ENCODE results near the gene SERAC1.

SERAC1 gene

DNA sequence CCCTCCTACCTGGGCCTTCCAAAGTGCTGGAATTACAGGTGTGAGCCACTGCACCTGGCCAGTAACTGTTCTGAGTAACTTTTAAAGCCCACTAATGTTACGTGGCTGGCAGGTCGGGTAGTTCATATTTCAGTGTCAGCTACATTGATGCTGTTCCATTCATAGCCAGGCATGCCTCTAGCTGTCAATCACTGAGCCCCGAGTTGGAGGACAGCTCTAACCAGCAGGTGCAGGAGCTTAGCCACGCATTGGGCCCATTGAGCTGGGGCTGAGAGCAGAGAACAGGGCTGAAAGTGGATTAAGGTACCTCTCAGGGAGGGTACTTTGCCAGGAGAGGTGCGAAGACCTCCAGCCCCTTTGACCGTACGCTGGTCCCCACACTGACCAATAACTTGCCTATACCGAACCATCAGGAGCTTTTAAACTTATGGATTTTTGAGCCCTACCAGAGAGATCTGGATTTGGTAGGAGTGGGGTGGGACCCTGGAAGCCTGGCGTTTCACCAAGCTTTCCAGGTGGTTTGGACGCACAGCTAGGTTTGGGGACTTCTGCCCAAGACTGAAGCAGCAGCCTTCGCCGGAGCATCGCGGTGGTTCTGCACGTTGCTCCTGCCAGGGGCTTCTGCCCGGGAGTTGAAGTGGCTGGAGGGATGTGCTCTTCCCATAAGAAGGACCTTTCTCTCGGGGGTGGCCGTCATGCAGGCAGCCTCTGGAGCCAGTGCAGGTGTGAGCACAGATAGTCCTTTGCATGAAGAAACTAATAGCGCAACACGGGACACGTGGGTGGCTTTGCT is 82.6 kb downstream of the SERAC1 start:
- peak overlapping the region; percentile 99 for H3K27ac ChIP-seq (replicated peaks)

DNA sequence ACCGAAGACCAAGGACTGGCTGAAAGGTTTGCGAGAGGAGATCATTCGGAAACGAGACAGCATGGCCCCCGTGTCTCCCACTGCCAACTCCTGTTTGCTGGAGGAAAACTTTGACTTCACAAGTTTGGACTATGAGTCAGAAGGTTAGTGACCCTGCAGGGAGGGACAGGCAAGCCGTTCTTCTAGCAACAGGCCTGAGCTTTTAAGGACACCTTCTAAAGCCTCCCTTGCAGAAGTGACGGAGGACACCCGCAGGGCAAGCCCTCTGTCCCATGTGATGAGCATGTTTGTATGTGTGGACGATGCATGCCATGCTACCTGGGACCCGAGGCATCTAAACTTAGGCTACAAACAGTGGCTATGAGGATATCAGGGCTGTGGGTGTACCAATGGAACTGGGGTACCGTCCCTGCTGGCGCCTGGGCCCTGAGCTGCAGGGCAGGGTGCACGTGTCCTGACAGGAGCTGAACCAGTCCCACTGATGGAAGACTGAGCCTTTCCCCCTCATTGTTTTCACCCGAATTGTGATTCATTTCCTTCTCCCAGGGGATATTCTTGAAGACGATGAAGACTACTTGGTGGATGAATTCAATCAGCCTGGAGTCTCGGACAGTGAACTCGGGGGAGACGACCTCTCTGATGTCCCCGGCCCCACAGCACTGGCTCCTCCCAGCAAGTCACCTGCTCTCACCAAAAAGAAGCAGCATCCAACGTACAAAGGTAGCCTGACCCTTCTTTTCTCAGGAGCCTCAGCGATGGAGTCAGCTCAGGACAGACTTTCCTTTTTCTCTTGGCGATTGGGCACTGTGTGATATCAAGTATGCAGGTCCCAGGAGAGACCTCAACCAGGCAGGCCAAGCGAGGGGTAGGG is 84.4 kb downstream of the SERAC1 start:
- TF ChIP-seq, protein P1, sequence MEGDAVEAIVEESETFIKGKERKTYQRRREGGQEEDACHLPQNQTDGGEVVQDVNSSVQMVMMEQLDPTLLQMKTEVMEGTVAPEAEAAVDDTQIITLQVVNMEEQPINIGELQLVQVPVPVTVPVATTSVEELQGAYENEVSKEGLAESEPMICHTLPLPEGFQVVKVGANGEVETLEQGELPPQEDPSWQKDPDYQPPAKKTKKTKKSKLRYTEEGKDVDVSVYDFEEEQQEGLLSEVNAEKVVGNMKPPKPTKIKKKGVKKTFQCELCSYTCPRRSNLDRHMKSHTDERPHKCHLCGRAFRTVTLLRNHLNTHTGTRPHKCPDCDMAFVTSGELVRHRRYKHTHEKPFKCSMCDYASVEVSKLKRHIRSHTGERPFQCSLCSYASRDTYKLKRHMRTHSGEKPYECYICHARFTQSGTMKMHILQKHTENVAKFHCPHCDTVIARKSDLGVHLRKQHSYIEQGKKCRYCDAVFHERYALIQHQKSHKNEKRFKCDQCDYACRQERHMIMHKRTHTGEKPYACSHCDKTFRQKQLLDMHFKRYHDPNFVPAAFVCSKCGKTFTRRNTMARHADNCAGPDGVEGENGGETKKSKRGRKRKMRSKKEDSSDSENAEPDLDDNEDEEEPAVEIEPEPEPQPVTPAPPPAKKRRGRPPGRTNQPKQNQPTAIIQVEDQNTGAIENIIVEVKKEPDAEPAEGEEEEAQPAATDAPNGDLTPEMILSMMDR (IDR thresholded peaks at IDR 0.05; ENCODE audit: insufficient read depth, low read length), result no peak
- TF ChIP-seq GABPA (IDR thresholded peaks at IDR 0.05; ENCODE audit: low read depth), result no peak
- TF ChIP-seq REST (IDR thresholded peaks at IDR 0.05; ENCODE audit: insufficient replicate concordance, low read depth), result no peak
- no peak for TF ChIP-seq SPI1 (IDR thresholded peaks at IDR 0.05; ENCODE audit: borderline replicate concordance, low read depth)
- TF ChIP-seq POLR2AphosphoS5 (IDR thresholded peaks at IDR 0.05; ENCODE audit: low read depth), result no peak
- H3K4me3 ChIP-seq (replicated peaks; ENCODE audit: insufficient read depth, low read length), result no peak overlapping the region
- no peak for DNase-seq (ENCODE audit: low read depth in 1 of 2, low spot score in 1 of 2)
- H3K27me3 ChIP-seq (ENCODE audit: insufficient read depth, poor library complexity, severe bottlenecking), result no peaks in the 10 kb centered on the region
- H3K27ac ChIP-seq (replicated peaks), result peak overlapping the region; percentile 78

More for the DNA sequence above, 82.6 kb downstream of the SERAC1 start:
- no peak for DNase-seq (ENCODE audit: low read depth in 1 of 2, low spot score in 1 of 2)
- TF ChIP-seq REST (IDR thresholded peaks at IDR 0.05; ENCODE audit: insufficient replicate concordance, low read depth), result no peak
- TF ChIP-seq POLR2AphosphoS5 (IDR thresholded peaks at IDR 0.05; ENCODE audit: low read depth), result no peak
- TF ChIP-seq GABPA (IDR thresholded peaks at IDR 0.05; ENCODE audit: low read depth), result no peak
- no peak for TF ChIP-seq SPI1 (IDR thresholded peaks at IDR 0.05; ENCODE audit: borderline replicate concordance, low read depth)
- TF ChIP-seq, protein P1 (IDR thresholded peaks at IDR 0.05; ENCODE audit: insufficient read depth, low read length), result no peak
- H3K4me3 ChIP-seq (replicated peaks; ENCODE audit: insufficient read depth, low read length), result no peak overlapping the region
- no peaks in the 10 kb centered on the region for H3K27me3 ChIP-seq (ENCODE audit: insufficient read depth, poor library complexity, severe bottlenecking)

GRCh38 chr6:158081657-158081935 is 86.5 kb downstream of the SERAC1 start:
- DNase-seq (ENCODE audit: low read depth in 1 of 2, low spot score in 1 of 2), result peak; percentile 75 to 91
- H3K27ac ChIP-seq (replicated peaks), result peak overlapping the region; percentile 78
- no peak for TF ChIP-seq GABPA (IDR thresholded peaks at IDR 0.05; ENCODE audit: low read depth)
- peak; percentile 49; the same call in 1 of the 2 replicates for TF ChIP-seq POLR2AphosphoS5 (IDR thresholded peaks at IDR 0.05; ENCODE audit: low read depth)

More at GRCh38 chr6:158081657-158081935, 86.5 kb downstream of the SERAC1 start:
- no peak overlapping the region for H3K4me3 ChIP-seq (replicated peaks; ENCODE audit: insufficient read depth, low read length)
- no peaks in the 10 kb centered on the region for H3K27me3 ChIP-seq (ENCODE audit: insufficient read depth, poor library complexity, severe bottlenecking)

Data from HL-60 (cell line).